H1 (cell line): ENCODE results near the gene FGFR2. TPM values are rescaled to one million over a fixed set of nuclear protein-coding genes. Genes with fewer than 3 reads are reported as not detected.

Experiments
- CTCF ChIA-PET: fragments of 300-600 bp; sonication (Branson Sonifier 250); formaldehyde crosslinking; loops from one replicate; lab custom pipeline; 2021; ENCODE audit not compliant: partially characterized antibody; lab: Charles Lee
- POLR2A ChIA-PET: fragments of 300-600 bp; sonication (Branson Sonifier 250); formaldehyde crosslinking; loops from one replicate; lab custom pipeline; 2021; ENCODE audit warnings: inconsistent platforms; ENCODE audit not compliant: partially characterized antibody; lab: Charles Lee
- DNase-seq, 2 experiments: peaks; one replicate each; pipeline versions ENCODE4 v3.0.0 to v3.0.0-alpha.2; 2010 to 2022; ENCODE audit warnings: low spot score in 2 of 2, low read depth in 1 of 2, mixed read lengths in 1 of 2
- FAIRE-seq: peaks from 2 replicates; lab custom pipeline; 2011; peaks lifted over from hg19 to GRCh38; lab: Jason Lieb, UNC
- H2AFZ ChIP-seq: 2 replicates; pipeline ENCODE4 v1.8.1; 2012; ENCODE audit warnings: low read length, inconsistent platforms
- H2AK5ac ChIP-seq: 2 replicates; pipeline ENCODE4 v1.6.1; 2013; ENCODE audit warnings: low read depth, low read length
- H2BK120ac ChIP-seq: replicated peaks from 2 replicates; pipeline ENCODE3; 2013; ENCODE audit warnings: low read depth, low read length, inconsistent platforms
- H2BK12ac ChIP-seq: 2 replicates; pipeline ENCODE4 v1.6.1; 2013; ENCODE audit warnings: low read depth, low read length
- H2BK15ac ChIP-seq: 2 replicates; pipeline ENCODE4 v1.6.1; 2013; ENCODE audit warnings: low read length
- H2BK20ac ChIP-seq: 2 replicates; pipeline ENCODE4 v1.6.1; 2013; ENCODE audit warnings: low read length
- H2BK5ac ChIP-seq: 2 replicates; pipeline ENCODE4 v1.6.1; 2013; ENCODE audit warnings: low read depth, low read length
- H3K14ac ChIP-seq: 2 replicates; pipeline ENCODE4 v1.6.1; 2013; ENCODE audit warnings: inconsistent platforms; ENCODE audit not compliant: insufficient read length
- H3K18ac ChIP-seq: 2 replicates; pipeline ENCODE4 v1.6.1; 2013; ENCODE audit warnings: low read length; ENCODE audit errors: extremely low read depth
- H3K23ac ChIP-seq: 2 replicates; pipeline ENCODE4 v1.6.1; 2013; ENCODE audit warnings: inconsistent platforms; ENCODE audit not compliant: insufficient read length
- H3K23me2 ChIP-seq: 2 replicates; pipeline ENCODE4 v1.6.1; 2013; ENCODE audit warnings: low read depth, low read length
- H3K27ac ChIP-seq: 2 replicates; pipeline ENCODE4 v1.6.1; 2011; ENCODE audit warnings: low read depth, low read length, inconsistent platforms
- H3K27me3 ChIP-seq, 4 experiments: replicated peaks in 1 of 4; 1 replicate in 1 of 4; 2 replicates in 3 of 4; pipeline versions ENCODE4 v1.6.1 to v1.8.1; 2011 to 2013; ENCODE audit warnings: low read length in 3 of 4, mild to moderate bottlenecking in 3 of 4, inconsistent platforms in 2 of 4, mixed read lengths in 2 of 4, moderate library complexity in 1 of 4; ENCODE audit not compliant: control insufficient read depth in 3 of 4, insufficient read depth in 3 of 4; ENCODE audit errors: extremely low read depth in 1 of 4
- H3K36me3 ChIP-seq, 4 experiments: 2 replicates each; pipeline versions ENCODE4 v1.6.1 to v1.8.1; 2011 to 2013; ENCODE audit warnings: mild to moderate bottlenecking in 4 of 4, low read length in 3 of 4, moderate library complexity in 2 of 4, control low read depth in 1 of 4, inconsistent platforms in 1 of 4; ENCODE audit not compliant: insufficient read depth in 4 of 4, control insufficient read depth in 2 of 4
- H3K4ac ChIP-seq: replicated peaks from 2 replicates; pipeline ENCODE3; 2013; ENCODE audit warnings: low read length, low read depth, mixed read lengths, inconsistent platforms; ENCODE audit not compliant: insufficient read length
- H3K4me1 ChIP-seq, 4 experiments: replicated peaks in 1 of 4; 1 replicate in 1 of 4; 2 replicates in 3 of 4; pipeline versions ENCODE4 v1.6.1 to v1.8.1; 2011 to 2013; ENCODE audit warnings: low read length in 3 of 4, inconsistent platforms in 2 of 4, mixed read lengths in 1 of 4; ENCODE audit not compliant: insufficient read depth in 4 of 4, control insufficient read depth in 3 of 4
- H3K4me2 ChIP-seq, 2 experiments: 2 replicates each; pipeline versions ENCODE4 v1.6.1 to v1.8.1; 2011 to 2013; ENCODE audit warnings: low read depth in 2 of 2, low read length in 2 of 2, control low read depth in 1 of 2, inconsistent platforms in 1 of 2, mild to moderate bottlenecking in 1 of 2; ENCODE audit not compliant: insufficient read depth in 1 of 2
- H3K4me3 ChIP-seq, 4 experiments: fragments of 200-600, 300-600 bp in 1 of 4; sonication (generic), shearing (Covaris generic), sonication (Bioruptor Twin) in 1 of 4; 2 replicates each; pipeline versions ENCODE4 v1.5.1 to v1.8.1; 2011 to 2016; ENCODE audit warnings: low read length in 4 of 4, low read depth in 3 of 4, control low read depth in 2 of 4, inconsistent platforms in 2 of 4, mild to moderate bottlenecking in 2 of 4, mixed read lengths in 1 of 4, moderate library complexity in 1 of 4; ENCODE audit not compliant: insufficient read depth in 2 of 4; ENCODE audit errors: extremely low read depth in 1 of 4
- H3K56ac ChIP-seq: replicated peaks from 2 replicates; pipeline ENCODE3; 2013; ENCODE audit warnings: low read depth, mild to moderate bottlenecking, mixed read lengths, low read length, inconsistent platforms; ENCODE audit not compliant: insufficient read length
- H3K79me1 ChIP-seq: 2 replicates; pipeline ENCODE4 v1.6.1; 2013; ENCODE audit warnings: low read depth, low read length, control low read depth
- H3K79me2 ChIP-seq, 2 experiments: 2 replicates each; pipeline versions ENCODE4 v1.6.1 to v1.8.1; 2012 to 2013; ENCODE audit warnings: low read length in 2 of 2, mild to moderate bottlenecking in 2 of 2, inconsistent platforms in 1 of 2; ENCODE audit not compliant: insufficient read depth in 2 of 2, control insufficient read depth in 1 of 2
- H3K9ac ChIP-seq, 4 experiments: replicated peaks in 1 of 4; 1 replicate in 1 of 4; 2 replicates in 3 of 4; pipeline versions ENCODE4 v1.6.1 to v1.8.1; 2011 to 2013; ENCODE audit warnings: low read depth in 3 of 4, low read length in 3 of 4, control low read depth in 2 of 4, mild to moderate bottlenecking in 2 of 4, moderate library complexity in 2 of 4, inconsistent platforms in 1 of 4; ENCODE audit errors: extremely low read depth in 1 of 4
- H3K9me3 ChIP-seq, 2 experiments: 2 replicates each; pipeline versions ENCODE4 v1.6.1 to v1.8.1; 2012 to 2013; ENCODE audit warnings: mild to moderate bottlenecking in 2 of 2, moderate library complexity in 2 of 2, control low read depth in 1 of 2, inconsistent platforms in 1 of 2, low read depth in 1 of 2, low read length in 1 of 2, mixed read lengths in 1 of 2; ENCODE audit not compliant: insufficient read depth in 2 of 2
- H4K20me1 ChIP-seq, 2 experiments: replicated peaks in 1 of 2; 2 replicates each; pipeline versions ENCODE3 to v1.8.1; 2011 to 2013; ENCODE audit warnings: inconsistent platforms in 2 of 2, low read length in 2 of 2, mild to moderate bottlenecking in 1 of 2; ENCODE audit not compliant: insufficient read depth in 2 of 2, control insufficient read depth in 1 of 2
- H4K5ac ChIP-seq: 2 replicates; pipeline ENCODE4 v1.6.1; 2013; ENCODE audit warnings: low read length, low read depth, mixed read lengths, inconsistent platforms; ENCODE audit not compliant: insufficient read length
- H4K8ac ChIP-seq: 2 replicates; pipeline ENCODE4 v1.8.0; 2013; ENCODE audit warnings: mild to moderate bottlenecking, moderate library complexity, low read length, inconsistent platforms; ENCODE audit not compliant: insufficient read depth; ENCODE audit errors: extremely low read depth
- H4K91ac ChIP-seq: replicated peaks from 2 replicates; pipeline ENCODE3; 2013; ENCODE audit warnings: low read length, mixed read lengths, inconsistent platforms; ENCODE audit not compliant: insufficient read length
- CEBPB ChIP-seq: IDR thresholded peaks from 2 replicates; pipeline ENCODE4 v1.6.1; 2012; ENCODE audit warnings: low read depth, low read length
- KDM4A ChIP-seq: IDR thresholded peaks from one replicate; pipeline ENCODE4 v1.7.1; 2012; ENCODE audit warnings: low read depth, mild to moderate bottlenecking, moderate library complexity, low read length, inconsistent platforms; ENCODE audit not compliant: severe bottlenecking
- WGBS, 2 experiments: shearing (Covaris generic) in 1 of 2; methylation state at CpG; one replicate each; pipeline versions ENCODE4 v1.1.6 to v1.1.7; 2013 to 2015; ENCODE audit warnings: low lambda C conversion rate in 2 of 2, mixed read lengths in 2 of 2, inconsistent platforms in 1 of 2, low coverage in 1 of 2, missing lambda C conversion rate in 1 of 2; ENCODE audit not compliant: insufficient replicate concordance in 2 of 2, insufficient coverage in 1 of 2, insufficient read length in 1 of 2; ENCODE audit errors: extremely low coverage in 1 of 2, missing lambda C conversion rate in 1 of 2; 5-methylcytosine and 5-hydroxymethylcytosine counted together
- polyA plus RNA-seq, 7 experiments: library from polyadenylated mRNA; depleted of rRNA in 3 of 7; stranded (reverse) in 5 of 7; unstranded in 2 of 7; fragments of >200 nt in 5 of 7; fragments of 200-250 nt in 2 of 7; gene quantifications; 1 replicate in 5 of 7; 2 replicates in 1 of 7; 4 replicates in 1 of 7; pipeline versions ENCODE4 v1.2.1 to v1.2.3, GENCODE V29; 2011 to 2013; ENCODE audit warnings: missing spikeins in 2 of 7, mixed read lengths in 2 of 7
- total RNA-seq: library from RNA; stranded (reverse); fragmentation: NEBNext Ultra II Directional; extraction: Animal tissue kit (Norgen Biotek cat#: 25700); gene quantifications from 2 replicates; pipeline ENCODE4 v1.2.1, GENCODE V29; 2021

FGFR2 gene
- total and polyA plus RNA-seq, 2 of the 8 experiments (the other 6 are each of a cell fraction or from before 2014, with no cell fraction given) = 50.2 to 81.2 TPM

DNA sequence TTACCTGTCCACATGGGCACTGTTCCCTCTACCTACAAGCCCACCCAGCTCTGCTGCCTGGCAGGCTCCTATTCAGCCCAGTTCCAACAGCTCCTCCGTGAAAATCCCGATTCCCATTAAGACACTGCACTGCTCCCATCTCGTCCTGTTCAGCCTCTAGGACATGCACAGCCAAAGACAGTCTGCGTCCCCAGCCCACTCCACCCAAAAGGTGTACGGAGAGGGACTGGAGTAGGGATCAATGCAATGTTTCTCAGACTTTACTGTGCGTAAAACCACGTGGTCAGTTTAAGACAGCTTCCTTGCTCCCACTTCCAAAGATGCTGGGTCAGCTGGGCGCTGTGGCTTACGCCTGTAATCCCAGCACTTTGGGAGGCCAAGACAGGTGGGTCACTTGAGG lies 19.9 kb downstream of the FGFR2 start:
- CTCF ChIA-PET = interaction anchor here (0.6 to 3.7 kb wide), 5 partner anchors 15 to 405 kb away, joined by 3 to 17 read pairs (median 4); no protein-coding TSS in a partner anchor
- H3K4me1 ChIP-seq = peaks cover 41 to 58% (median 49%) of the 10 kb centered on the region in 4 experiments
- no peak overlapping the region for H3K23ac ChIP-seq
- TF ChIP-seq KDM4A (no peak), CEBPB (no peak)

More for the DNA sequence above, 19.9 kb downstream of the FGFR2 start:
- Histone ChIP-seq H3K9ac (no peak overlapping the region), H3K79me1 (peaks cover 21% of the 10 kb centered on the region), H3K27me3 (no peaks in the 10 kb centered on the region), H3K14ac (no peak overlapping the region), H4K5ac (no peak overlapping the region), H2BK5ac (peak overlapping the region; percentile 58), H4K91ac (peak overlapping the region; percentile 5), H3K79me2 (peaks cover 46 to 76% of the 10 kb centered on the region in 2 experiments), H3K23me2 (0 out of 2 replicates have a peak, but pooled peaks cover 2% of the 10 kb centered on the region), H3K4ac (peak overlapping the region; percentile 3), H4K20me1 (peaks cover 42 to 52% of the 10 kb centered on the region in 2 experiments), H2AK5ac (peak overlapping the region; percentile 4; the same call in 1 of the 2 replicates), H3K18ac (peak overlapping the region; percentile 44), H3K36me3 (peaks cover 0 to 33% (median 0%) of the 10 kb centered on the region in 4 experiments; a peak in 3 of 8 replicates), H2BK120ac (no peak overlapping the region), H3K4me3 (no peak overlapping the region; a peak in 1 of 8 replicates), H3K27ac (no peak overlapping the region), H4K8ac (no peak overlapping the region), H2BK12ac (peak overlapping the region; percentile 53; the same call in 1 of the 2 replicates), H3K56ac (no peak overlapping the region), H3K4me2 (peak overlapping the region; percentile 8 to 83; a peak in 2 of 4 replicates), H2BK15ac (no peak overlapping the region), H2AFZ (no peak overlapping the region), H3K9me3 (no peaks in the 10 kb centered on the region), H2BK20ac (0 out of 2 replicates have a peak overlapping the region, but pooled peaks have one; percentile 28)
- WGBS, 2 experiments = 83% methylated on average over 9 of the region's 9 CpGs; no CpG with 5 or more reads in 1 of the 2 experiments
- POLR2A ChIA-PET = interaction anchor here (0.8 to 2.6 kb wide), 7 partner anchors 10 to 26 kb away, joined by 3 to 7 read pairs (median 4); no protein-coding TSS in a partner anchor
- no peak for DNase-seq
- no peak for FAIRE-seq
